ENCODE measurements around the gene PPP2R1B.
"Not testable (repeated sequence)": the region's sequence is repeated elsewhere in the genome, so short reads cannot be mapped to it uniquely, and the experiment has no call there.

PPP2R1B gene

GRCh38 chr11:111785886-111786412 is 19.8 kb upstream of the PPP2R1B start:
- no peak overlapping the region for H3K4me3 ChIP-seq (replicated peaks; ENCODE audit: low read depth, low read length)
- TF ChIP-seq CTCF (IDR thresholded peaks at IDR 0.05; ENCODE audit: low read depth, low read length, missing control alignments): no peak
- no peak for DNase-seq (ENCODE audit: extremely low read depth, low read depth)

GRCh38 chr11:111785076-111785475 is 18.9 kb upstream of the PPP2R1B start:
- H3K4me3 ChIP-seq (replicated peaks; ENCODE audit: low read depth, low read length): no peak overlapping the region
- no peak for TF ChIP-seq CTCF (IDR thresholded peaks at IDR 0.05; ENCODE audit: low read depth, low read length, missing control alignments)
- DNase-seq (ENCODE audit: extremely low read depth, low read depth): no peak

GRCh38 chr11:111784311-111784710 is 18.1 kb upstream of the PPP2R1B start:
- H3K4me3 ChIP-seq (replicated peaks; ENCODE audit: low read depth, low read length); DNase-seq (ENCODE audit: extremely low read depth, low read depth): not testable (repeated sequence)

- no peak for DNase-seq (ENCODE audit: extremely low read depth, low read depth)
- no peak for TF ChIP-seq CTCF (IDR thresholded peaks at IDR 0.05; ENCODE audit: low read depth, low read length, missing control alignments)
- no peak overlapping the region for H3K4me3 ChIP-seq (replicated peaks; ENCODE audit: low read depth, low read length)
Observed at GRCh38 chr11:111782109-111782741, 16.0 kb upstream of the PPP2R1B start.

GRCh38 chr11:111779118-111779517 is 12.9 kb upstream of the PPP2R1B start:
- no peak overlapping the region for H3K4me3 ChIP-seq (replicated peaks; ENCODE audit: low read depth, low read length)
- no peak for TF ChIP-seq CTCF (IDR thresholded peaks at IDR 0.05; ENCODE audit: low read depth, low read length, missing control alignments)

GRCh38 chr11:111778047-111778558 is 11.9 kb upstream of the PPP2R1B start:
- DNase-seq (ENCODE audit: extremely low read depth, low read depth): no peak
- no peak overlapping the region for H3K4me3 ChIP-seq (replicated peaks; ENCODE audit: low read depth, low read length)
- TF ChIP-seq CTCF (IDR thresholded peaks at IDR 0.05; ENCODE audit: low read depth, low read length, missing control alignments): no peak

More at GRCh38 chr11:111779118-111779517, 12.9 kb upstream of the PPP2R1B start:
- DNase-seq (ENCODE audit: extremely low read depth, low read depth): no peak

GRCh38 chr11:111777094-111778046 is 11.2 kb upstream of the PPP2R1B start:
- H3K4me3 ChIP-seq (replicated peaks; ENCODE audit: low read depth, low read length): no peak overlapping the region
- no peak for DNase-seq (ENCODE audit: extremely low read depth, low read depth)
- TF ChIP-seq CTCF (IDR thresholded peaks at IDR 0.05; ENCODE audit: low read depth, low read length, missing control alignments): peak; percentile 74

Data from HFF-Myc (cell line).